HG03108 (cell line): ENCODE data around the gene ASAP2.

Experiments
- ATAC-seq: cut with Tn5 transposase; IDR thresholded peaks from one replicate; pipeline ENCODE4 v1.9.1; 2021; ENCODE audit warnings: moderate library complexity; ENCODE audit not compliant: unreplicated experiment

ASAP2 gene

DNA sequence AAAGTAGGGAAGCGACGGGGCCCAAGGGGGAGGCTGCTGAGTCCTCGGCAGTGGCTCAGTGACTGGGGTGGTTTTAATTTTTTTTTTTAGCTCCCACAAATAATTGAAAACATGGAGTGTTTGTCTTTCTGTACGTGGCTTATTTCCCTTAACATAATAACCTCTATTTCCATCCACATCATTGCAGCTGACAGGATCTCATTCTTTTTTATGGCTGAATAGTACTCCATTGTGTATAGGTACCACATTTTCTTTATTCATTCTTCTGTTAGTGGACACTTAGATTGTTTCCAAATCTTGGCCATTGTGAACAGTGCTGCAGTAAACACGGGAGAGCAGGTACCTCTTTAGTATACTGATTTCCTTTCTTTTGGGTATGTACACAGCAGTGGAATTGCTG is 65.1 kb downstream of the ASAP2 start:
- no peak for ATAC-seq

DNA sequence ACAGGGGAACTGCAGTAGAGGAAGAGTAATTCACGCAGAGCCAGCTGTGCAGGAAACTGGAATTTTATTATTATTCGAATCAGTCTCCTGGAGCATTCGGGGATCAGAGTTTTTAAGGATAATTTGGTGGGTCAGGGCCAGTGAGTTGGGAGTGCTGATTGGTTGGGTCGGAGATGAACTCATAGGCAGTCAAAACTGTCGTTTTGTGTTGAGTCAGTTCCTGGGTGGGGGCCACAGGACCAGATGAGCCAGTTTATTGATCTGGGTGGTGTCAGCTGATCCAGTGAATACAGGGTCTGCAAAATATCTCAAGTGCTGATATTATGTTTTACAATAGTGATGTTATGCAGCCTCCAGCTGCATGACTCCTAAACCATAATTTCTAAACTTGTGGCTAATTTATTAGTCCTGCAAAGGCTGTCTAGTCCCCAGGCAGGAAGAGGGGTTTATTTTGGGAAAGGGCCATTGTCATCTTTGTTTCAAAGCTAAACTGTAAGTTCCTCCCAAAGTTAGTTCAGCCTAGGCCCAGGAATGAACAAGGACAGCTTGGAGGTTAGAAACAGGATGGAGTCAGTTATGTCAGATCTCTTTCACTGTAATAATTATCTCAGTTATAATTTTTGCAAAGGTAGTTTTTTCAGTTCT is 67.0 kb downstream of the ASAP2 start:
- ATAC-seq, result no peak

DNA sequence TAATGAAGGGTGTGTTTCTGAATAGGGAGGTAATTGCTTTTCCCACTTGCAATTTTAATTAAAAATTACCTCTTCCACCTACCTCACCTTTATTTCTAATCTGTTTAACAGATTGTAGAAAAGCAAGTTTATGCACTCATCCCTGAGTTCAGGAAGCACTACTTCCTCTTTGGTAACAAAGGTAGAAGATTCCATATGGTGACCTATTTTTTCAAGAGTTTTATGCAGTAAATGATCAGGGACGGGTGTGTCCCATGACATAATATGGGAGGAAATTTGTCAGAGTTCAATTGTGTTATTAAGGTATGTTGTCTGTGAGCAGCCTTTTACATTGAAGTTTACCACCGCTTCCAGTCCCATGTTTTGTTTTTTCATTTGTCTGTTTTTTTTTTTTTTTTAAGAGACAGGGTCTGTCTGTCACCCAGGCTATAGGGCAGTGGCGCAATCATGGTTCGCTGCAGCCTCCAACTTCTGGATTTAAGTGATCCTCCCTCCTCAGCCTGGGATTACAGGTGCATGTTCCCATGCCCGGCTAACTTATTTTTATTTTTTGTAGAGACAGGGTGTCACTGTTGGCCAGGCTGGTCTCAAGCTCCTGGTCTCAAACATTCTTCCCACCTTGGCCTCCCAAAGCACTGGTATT is 68.2 kb downstream of the ASAP2 start:
- ATAC-seq, result no peak

DNA sequence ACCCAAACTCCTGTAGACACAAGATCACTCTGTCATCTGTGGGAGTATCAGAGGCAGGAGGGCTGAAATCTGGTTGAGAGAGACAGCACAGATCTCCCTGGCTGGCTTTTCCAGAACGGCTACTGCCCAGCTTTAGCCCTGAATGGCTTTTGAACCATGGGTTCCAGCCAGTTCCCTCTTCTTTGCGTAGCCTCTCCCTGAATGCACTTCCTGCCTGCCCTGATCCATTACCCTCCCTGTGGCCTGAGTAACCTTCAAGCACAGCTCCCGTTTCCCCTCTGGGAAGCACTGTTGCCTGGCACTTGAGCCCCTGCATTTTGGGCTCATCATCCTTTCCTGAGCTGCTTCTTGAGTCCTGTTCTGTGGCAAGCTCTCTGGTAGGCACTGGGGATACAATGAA is 68.8 kb downstream of the ASAP2 start:
- ATAC-seq, result no peak

DNA sequence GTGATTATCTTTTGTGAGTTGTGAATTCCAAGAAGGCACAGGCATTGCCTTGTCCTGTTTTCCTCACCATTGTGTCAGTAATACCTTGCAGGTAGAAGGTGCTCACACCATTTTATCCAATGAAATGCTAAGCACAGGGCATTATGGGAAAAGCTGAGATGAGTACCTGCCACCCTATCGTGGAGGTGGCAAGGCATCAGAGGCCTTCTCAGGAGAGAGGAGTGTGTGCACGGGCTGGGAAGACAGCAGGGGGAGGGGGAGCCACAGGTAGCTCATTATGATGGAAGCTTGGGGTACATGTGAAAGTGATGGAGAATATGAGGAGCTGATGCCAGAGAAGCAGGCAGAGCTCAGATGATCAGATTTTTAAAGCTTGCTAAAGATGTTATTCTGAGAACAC is 69.5 kb downstream of the ASAP2 start:
- ATAC-seq, result no peak

DNA sequence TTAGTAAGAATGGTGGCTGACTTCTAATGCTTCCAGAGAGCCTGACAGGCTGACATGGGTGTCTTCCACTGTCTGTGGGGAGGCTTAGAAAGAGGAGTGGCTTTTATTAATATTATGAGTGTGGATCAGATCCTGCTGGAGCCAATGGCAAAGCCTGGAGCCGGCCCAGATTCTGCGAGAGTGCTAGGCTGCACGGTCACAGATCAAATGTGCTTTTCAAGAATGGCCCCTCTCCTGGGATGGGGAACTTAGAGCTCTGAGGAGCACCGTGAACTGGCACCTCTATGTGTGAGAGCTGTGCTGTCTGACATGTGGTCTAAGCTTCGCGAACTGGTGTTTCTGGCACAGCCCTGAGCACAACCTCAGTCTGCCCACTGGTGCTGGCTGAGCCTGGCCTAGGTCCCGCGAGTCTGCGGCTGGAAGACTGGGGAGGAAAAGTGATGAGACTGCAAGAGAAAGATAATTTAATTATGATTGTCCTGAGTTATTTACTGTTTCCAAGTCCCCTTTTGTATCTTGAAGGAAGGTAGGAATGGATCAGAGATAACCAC is 70.4 kb downstream of the ASAP2 start:
- ATAC-seq, result no peak

DNA sequence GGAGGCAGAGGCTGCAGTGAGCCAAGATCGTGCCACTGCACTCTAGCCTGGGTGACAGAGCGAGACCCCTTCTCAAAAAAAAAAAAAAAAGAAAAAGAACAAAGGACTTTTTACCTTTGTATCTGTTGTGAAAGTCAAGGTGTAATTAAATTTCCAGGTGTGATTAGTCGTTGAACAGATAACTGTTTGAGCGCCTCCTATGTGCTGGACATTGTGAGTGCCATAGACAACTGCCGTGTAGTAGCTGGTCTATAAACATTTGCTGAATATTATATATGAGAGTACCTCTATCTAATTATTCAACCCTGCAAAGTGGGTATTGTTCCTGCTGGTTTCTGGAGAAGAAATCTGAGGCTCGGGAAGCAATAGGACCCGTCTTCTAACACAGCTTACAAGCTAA is 71.8 kb downstream of the ASAP2 start:
- ATAC-seq, result no peak

- no peak for ATAC-seq
Observed at GRCh38 chr2:9279426-9279825, 72.8 kb downstream of the ASAP2 start.

- no peak for ATAC-seq
Observed at GRCh38 chr2:9280224-9280623, 73.6 kb downstream of the ASAP2 start.

GRCh38 chr2:9281145-9281544 is 74.5 kb downstream of the ASAP2 start:
- no peak for ATAC-seq

DNA sequence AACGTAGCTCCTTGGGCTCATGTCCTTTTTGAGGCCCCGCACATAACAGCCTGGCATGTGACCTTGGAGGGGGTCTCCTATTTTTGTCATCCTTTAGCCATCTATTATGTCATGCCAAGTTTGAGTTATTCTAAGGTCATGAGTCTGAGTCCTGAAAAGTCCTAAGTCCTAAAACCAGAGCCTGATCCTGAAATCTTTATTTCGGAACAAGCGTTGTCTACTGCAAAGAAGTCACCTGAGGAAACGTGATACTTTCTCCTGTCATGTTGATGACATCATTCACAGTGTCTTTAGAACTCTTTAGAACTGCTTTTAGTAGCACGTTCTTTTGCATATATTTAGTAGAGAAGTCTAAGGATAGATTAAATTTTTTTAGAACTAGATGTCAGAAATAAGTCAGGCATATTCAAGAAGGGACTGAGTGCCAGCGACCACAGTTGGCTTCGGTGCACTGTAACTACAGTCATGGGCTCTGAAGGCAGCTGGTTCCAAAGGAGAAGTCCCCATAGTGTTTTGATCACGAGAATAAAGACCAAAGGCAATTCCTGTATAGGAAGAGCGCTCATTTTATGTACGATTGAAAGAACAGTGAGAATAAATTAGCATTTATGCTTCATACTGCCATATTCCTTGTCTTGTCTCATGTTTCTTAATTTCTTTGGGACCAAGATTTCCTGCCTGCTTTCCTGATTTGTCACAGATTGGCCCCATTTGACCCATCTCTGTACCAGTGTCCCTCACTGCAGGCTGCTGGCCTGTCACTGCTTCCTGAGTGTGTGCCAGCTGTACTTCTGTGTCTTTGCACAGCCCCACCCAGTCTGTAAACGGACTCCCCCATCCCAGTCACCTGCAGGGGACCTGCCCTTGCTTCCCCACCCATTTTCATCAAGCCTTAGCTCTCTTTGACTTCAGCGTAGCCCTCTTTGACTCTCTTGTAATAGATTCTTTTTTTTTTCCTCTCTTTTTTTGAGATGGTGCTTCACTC is 75.8 kb downstream of the ASAP2 start:
- ATAC-seq, result no peak

DNA sequence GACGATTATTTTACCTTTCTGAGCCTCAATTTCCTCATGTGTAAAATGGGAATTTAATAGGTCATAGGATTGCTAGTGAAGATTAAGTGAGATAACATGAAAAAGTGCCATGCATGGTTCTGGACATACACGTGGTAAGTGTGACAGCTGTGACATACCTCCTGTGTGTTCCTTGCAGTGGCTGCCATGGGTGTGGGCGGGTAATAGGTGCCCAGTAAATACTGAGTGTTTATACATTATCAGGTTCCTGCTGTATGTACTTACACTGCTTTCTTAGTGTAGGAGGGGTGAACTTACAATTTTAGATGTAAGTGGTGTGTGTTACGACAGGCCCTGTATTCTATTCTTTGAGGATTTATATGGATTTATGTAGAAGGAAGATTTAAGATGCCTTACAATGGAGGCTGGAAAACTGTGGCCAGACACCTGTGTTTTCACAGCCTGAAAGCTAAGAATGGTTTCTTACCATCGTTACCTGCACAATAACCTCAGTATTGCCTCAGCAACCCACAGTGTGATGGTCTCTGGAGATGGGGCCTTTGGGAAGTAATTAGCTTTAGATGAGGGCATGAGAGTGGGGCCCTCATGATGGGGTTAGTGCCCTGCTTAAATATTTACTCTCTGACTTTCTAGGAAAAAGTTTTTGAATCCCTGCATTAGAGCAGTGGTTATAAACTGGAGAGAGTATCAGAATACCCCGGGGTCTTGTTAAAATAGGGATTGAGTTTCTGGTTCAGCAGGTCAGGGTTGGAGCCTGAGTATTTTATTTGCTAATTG is 78.1 kb downstream of the ASAP2 start:
- no peak for ATAC-seq

DNA sequence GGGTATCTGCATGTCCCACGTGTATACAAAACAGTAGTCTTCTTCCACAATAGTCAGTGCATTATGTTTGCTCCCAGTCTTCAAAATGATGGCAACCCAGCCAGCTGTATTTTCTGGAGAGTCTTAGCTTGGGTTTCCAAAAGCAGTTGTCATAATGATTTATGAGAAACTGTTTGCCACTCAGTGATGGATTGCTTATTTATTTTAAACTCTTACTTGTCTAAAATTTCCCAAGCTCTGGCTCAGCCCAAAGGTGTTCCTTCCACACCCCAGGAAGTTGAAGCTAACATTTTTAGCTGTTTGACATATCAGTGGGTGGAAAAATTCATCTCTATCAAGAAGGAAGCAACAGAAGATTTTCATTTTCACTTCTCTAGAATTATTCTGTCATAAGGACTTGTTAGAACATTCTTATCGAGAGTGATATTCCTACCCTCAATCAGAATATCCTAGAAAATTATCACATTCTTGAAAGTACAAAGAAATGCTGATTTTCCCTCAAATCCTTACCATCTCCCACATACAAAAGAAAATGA is 78.8 kb downstream of the ASAP2 start:
- ATAC-seq, result no peak

DNA sequence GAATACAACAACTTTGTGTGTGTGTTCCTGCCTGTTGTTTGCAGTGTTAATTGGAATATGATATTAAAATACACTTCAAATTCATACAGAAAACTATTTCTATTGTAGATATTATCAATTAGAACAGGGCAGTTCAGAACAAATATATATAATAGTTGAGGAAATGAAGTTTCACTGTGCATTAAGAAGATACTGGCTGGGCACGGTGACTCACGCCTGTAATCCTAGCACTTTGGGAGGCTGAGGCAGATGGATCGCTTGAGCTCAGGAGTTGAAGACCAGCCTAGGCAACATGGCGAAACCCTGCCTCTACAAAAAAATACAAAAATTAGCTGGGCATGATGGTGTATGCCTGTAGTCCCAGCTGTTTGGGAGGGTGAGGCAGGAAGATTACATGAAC is 79.3 kb downstream of the ASAP2 start:
- no peak for ATAC-seq

GRCh38 chr2:9286554-9287399 is 80.2 kb downstream of the ASAP2 start:
- ATAC-seq, result no peak

GRCh38 chr2:9287400-9288045 is 80.9 kb downstream of the ASAP2 start:
- ATAC-seq, result no peak

DNA sequence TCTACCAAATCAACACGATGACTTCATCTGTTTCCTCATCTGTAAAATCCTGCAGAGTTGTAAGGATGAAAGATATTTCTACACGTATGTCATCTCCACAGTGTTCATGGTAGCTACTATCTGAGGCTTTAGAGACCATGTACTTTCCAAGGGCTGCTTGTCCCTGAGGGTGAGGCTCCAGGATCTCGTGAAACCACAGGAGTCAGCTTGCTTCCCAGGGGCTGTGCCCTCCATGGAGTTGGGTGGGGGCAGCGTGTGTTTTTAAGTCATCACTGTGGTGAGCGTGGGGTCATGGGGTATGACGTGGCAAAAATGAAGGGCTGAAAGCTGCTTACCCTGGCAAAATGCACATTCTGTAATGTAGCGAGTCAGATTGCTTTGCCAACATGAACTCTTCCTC is 81.6 kb downstream of the ASAP2 start:
- no peak for ATAC-seq

DNA sequence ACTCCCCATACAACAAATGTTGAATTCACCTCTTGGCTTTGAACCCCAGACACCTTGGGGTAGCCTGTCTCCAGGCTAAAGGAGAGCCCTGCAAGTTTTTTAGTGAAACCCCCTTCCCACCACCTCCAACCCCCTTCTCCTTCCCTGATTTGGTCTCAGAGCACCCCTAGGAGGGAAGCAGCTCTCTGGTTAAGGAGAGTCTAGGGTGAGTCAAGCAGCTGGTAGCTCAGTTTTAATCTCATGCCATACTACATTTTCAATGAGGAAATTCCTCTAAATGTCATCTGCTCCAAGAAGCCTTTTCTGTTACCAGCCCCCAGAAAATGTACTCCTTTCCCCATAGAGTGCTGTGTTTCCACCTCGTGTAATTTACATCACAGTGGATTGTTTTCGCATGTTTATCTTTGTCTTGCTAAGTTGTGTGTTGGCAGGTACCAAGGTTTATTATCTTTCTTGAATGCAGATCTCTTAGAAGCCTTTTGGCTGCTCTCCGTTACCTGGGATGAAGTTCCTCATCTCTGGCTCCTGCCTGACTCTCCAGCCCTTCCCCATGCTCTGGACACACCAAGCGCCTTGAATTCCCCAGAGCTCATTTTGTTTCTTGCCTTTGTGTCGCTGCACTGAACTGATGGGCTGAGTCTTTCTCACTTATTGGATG is 82.2 kb downstream of the ASAP2 start:
- no peak for ATAC-seq

DNA sequence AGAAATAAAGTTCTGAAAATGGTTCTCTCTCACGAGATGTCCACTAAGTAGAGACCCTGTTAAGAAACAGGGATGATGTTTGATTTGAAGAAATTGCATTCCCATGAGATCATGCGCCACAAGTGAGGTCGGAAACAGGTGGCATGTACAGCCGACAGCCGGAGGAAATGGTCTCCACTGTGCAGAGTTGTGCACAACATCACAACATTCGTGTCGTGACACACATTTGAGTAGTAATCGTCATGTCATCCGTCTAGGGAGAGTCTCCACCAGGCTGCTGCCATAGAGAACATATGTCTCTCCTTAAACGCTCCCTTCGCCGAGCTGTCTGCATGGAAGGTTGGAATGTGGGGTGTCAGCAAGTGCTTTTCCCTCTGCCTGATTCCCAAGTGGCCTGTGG is 84.7 kb downstream of the ASAP2 start:
- no peak for ATAC-seq
